ENCODE data around the gene TET3.

Gene TET3

DNA sequence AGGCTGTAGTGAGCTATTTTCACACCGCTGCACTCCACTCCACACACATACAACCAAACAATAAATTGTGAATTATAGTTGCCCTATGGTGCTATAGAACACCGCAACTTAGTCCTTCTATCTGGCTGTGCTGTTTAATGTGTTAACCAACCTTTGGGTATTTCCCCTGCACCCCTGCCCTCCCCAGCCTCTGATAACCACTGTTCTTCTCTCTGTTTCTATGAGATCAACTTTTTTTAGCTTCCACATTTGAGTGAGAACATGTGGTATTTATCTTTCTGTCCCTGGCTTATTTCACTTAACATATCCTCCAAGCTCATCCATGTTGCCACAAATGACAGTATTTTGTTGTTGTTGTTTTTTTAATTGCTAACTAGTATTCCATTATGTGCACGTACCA lies 32.5 kb downstream of the TET3 start:
- DNase-seq: no peak
- intact Hi-C loops (cut with DNase I): no loop called here

DNA sequence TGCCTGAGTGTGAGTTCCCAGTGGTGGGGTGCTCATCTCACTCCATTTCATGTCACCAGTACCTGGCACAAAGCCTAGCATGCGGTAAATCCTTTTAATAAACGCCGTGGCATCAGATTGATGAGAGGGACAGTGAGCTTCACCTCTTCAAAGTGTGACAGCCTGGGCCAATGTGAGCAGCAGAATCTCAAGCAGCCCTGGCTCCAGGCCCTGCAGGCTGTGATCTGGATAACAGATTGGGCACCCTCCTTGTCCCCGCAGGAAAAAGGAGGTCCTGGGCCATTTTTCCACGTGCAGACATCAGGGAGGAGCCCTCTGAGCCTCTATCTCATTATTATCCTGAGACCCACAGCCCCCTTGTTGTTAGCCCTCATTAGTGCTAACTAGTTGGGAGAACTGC lies 34.8 kb downstream of the TET3 start:
- DNase-seq: peak in 2 of 42 donors; percentile 35 to 42
- intact Hi-C loops (cut with DNase I): no loop called here

DNA sequence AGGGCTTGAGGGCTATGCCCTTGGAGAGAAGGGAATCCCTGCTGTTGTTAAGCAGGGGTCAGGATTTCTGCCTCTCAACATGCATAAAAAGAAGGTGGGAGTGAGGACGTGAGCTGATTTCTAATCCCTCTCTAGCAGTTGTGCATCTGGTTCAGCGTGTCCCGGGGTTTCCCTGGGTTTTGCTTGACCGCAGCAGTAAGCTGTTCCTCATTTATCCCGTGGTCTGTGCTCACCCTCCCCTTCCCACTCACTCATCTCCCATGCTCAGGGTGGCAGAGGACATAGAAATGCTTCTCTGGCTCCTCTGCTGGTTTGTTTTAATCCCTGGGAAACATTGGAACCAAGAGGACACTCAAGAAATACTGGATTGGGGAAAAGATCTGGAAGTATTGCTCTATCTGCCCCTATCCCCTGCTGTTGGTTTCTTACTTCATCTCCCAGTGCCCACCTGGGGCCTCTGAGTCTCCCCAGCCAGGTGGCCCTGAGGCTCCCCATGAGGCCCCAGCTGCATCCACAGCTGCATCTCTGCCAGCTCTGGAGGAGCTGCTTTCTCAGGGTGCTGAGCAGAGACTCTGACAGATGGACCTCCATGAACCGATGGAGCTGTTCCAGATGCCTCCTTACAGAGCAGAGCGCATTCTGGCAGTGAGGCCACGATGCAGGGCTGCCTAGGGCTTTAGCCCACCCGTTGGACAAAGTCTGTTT lies 36.1 kb downstream of the TET3 start:
- intact Hi-C loops (cut with DNase I): no loop called here
- peak in 17 of 42 donors; percentile 16 to 63 (median 45) for DNase-seq

DNA sequence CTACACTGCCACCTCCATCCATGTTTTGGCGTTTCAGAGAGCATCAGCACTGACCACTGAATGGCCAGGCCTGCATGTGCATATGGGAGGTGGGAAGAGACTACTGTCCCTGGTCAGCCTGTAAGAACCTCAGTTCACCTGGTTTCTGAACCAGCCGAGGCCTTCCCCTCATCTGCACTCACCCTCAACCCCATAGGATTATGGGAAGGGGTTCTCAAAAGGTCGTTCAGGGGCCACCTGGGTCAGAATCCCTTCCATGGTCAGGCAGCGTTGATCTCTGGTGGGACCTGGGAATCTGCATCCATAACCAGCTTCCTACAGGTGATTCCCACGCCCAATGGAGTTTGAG lies 36.7 kb downstream of the TET3 start:
- DNase-seq: no peak
- intact Hi-C loops (cut with DNase I): no loop called here

DNA sequence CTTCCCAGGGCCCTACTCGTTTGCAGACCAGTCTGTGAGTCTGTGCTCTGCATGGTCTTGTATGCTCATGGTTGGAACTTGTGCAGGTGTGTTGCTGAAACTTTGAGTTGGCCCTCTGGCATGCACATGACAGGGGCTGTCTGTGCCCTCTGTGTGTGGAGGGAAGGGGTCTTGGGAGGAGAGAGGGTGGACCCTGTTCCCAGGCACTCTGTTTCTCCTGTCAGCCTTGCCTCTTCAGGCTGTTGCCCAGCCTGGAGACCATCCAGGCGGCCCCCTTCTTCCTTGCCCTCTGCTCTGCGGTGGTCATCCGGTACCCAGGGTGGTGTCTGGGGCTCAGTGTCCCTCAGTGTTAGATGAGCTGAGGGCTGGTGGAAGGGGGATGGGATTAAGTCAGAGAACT lies 39.5 kb downstream of the TET3 start:
- intact Hi-C loops (cut with DNase I): no loop called here
- peak in 1 of 42 donors; percentile 31 for DNase-seq

DNA sequence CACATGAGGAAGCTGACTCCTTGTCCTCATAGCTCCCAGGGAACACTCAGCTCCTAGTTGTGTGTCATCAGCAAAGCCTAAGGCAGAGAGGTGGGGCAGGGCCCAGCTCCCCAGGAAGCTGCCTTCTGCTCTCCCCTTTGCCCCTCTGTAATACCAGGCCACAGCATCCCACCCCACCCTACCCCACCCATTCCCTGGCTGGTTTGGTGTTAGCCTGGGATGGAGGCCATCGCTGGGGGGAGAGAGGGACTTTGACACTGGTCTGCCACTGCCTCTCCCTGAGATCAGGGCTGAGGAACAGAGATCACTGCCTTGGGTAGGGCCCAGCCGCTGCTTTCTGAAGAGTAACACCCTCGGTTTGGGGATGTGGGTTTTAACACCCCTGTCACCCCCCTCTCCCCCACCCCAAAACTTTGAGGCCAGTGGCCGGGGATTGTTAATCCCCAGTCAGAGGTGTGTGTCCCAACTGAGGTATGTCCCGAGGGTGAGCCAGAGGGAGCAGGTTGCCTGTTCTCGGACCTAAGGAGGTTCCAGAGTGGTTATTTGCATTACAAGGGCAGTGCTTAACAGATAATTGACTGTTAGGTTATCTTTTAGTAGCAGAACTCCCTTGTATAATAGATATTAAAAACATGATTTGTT lies 41.4 kb downstream of the TET3 start:
- peak in 1 of 42 donors; percentile 39 for DNase-seq
- intact Hi-C loops (cut with DNase I): no loop called here

DNA sequence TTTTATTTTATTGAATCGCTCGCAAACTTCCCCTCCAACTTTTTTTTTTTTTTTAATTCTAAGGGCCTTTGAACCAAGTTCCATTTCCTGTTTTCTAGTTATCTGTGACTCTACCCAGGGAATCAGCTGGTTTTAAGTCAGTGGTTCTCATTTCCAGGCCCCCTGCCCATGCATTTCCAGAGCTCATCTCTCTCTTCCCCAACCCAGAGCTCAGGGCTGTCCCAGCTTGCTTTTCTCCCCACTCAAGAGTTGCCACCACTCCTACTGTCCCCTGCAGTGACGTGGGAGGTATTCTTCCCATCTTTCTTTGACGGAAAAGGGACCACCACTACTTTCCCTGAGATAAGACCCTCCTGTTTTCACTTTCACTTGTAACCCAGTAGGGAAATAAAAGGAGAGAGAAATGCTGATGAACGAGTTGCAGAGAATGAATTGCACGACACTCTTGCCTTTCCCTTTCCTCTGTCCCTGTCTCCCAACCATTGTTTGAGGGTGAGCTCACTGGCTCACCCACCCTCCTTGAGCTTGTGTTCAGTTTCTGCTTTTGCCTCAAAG lies 42.1 kb downstream of the TET3 start:
- intact Hi-C loops (cut with DNase I): no loop called here
- DNase-seq: peak in 1 of 42 donors; percentile 40

DNA sequence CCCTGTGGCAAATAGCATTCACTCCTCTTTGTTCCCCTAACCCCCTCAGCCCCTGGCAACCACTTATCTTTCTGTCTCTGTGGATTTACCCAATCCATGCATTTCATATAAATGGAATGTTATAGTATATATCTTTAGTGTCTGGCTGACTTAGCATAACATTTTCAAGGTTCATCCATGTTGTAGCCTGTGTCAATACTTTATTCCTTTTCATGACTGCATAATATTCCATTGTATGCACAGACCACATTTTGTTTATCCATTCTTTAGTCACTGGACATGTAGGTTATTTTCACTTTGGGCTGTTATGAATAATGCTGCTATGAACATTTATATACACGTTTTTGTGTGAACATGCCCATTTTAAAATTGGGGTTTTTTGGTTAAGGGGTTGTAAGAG lies 42.8 kb downstream of the TET3 start:
- peak in 1 of 42 donors; percentile 16 for DNase-seq
- intact Hi-C loops (cut with DNase I): no loop called here

DNA sequence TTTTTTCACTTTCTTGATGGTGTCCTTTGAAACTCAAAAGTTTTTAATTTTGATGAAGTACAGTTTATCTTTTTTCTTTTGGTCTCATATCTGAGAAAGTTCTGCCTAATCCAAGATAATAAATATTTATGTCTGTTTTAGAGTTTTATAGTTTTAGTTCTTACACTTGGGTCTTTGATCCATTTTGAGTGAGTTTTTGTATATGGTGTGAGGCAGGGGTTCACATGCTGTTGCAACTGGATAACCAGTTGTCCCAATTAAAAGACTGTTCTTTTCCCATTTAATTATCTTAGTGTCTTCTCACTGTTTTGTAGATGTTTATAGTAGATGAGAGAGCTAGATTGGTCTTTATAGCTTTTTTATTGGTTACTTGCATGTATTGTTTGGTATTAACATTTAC lies 43.6 kb downstream of the TET3 start:
- intact Hi-C loops (cut with DNase I): no loop called here
- no peak for DNase-seq

DNA sequence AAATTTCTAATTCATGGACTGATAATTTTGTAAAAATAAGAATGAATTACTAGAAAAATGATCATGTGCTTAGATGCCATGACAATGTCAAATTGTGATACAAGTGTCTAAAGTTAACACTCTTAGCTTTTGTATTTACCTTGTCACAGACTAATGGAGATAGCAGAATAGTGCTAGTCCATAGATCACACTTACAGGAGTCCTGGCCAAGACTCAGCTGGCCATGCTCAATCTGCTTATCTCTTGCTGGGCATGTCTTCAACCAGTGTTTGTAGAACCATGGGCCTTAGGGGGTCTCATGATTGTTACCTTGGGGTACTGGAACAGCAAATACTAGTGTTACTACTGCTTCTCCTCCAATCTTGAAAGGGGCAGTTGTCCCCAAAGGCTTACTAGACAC lies 44.0 kb downstream of the TET3 start:
- no peak for DNase-seq
- intact Hi-C loops (cut with DNase I): no loop called here

DNA sequence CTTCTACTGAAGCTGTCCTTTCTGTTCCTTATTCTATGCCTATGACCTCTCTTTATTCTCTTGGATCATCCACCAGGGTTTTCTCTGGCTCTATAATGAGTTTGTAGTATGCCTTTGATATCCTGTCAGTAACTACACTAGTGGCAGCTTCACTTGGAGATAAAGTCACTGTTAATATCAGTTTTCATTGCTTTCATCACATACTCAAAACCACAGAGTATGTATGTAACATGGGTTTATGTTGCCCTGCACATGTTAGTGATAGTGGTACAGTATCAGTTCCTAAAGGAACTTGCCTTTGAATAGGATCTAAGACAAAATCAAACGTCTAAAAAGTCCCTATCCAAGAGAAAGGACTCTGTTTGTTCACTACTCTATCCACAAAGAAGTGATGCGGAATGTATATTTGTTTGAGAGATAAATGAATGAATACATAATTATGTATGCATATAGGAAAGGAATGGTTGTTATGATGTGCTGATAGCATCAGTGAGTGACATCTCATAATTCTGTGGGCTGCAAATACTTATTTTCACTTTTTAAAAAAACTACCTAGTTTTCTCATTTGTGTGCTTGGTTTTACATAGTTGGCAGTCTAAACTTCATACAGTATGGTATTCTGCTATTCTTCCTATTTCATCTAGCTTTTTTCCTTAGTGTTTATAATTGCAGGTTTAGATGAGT lies 45.1 kb downstream of the TET3 start:
- DNase-seq: no peak
- intact Hi-C loops (cut with DNase I): no loop called here

DNA sequence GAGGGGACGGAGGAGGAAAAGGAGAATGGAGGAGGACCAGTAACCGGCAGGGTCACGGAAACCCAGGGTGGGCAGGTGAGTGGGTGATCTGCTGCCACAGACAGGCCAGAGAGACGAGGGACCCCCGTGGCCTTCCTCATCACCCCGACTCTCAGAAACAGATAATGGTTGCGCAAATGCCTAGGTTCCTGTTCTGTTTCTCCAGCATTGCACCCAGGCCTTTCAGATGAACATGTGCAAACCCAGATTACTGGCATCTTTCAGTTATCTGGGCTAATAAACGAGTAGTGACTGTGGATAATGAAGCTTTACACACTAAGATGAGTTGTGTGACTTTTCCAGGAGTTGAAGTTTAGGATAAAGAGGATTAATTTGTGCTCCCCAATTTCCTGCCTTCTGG lies 46.5 kb downstream of the TET3 start:
- DNase-seq: peak in 1 of 42 donors; percentile 42
- intact Hi-C loops (cut with DNase I): no loop called here

DNA sequence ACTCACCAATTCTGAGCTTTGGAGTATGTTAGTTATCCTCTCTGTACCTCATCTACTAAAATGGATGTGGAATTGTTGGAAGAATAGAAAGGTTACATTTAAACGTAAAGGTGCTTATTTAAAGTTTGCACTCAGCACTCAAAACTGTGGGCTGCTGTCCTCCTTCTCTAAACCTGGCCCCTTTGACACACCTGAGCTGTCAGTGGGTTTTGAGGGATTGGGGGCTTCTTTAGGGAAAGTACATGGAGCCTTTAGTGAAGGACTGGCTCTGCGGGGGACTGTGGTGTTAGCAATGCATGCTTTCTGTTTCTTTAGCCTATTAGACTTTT lies 47.2 kb downstream of the TET3 start:
- DNase-seq: peak in 1 of 42 donors; percentile 1
- intact Hi-C loops (cut with DNase I): no loop called here

DNA sequence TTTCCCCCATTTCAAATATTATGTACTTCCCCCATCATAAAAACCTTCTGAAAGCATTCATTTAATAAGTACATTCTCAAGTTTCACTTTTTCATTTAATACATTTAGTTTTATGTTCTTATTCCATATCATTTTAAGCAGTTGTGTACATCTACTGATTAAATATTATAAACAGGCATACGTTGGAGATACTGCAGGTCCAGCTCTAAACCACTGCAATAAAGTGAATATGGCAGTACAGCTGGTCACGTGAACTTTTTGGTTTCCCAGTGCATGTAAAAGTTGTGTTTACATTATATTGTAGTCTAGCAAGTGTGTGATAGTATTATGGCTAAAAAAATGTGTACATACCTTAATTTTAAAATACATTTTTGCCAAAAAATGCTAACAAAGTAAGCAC lies 48.7 kb downstream of the TET3 start:
- no peak for DNase-seq
- intact Hi-C loops (cut with DNase I): no loop called here
